Esophagus squamous epithelium (tissue), 4 donors: ENCODE data around the gene NEDD4L.

Experiments used
- POLR2A ChIP-seq, 4 donors: fragments of 450-650 bp; IDR thresholded peaks; one replicate each; pipeline ENCODE4 v1.6.1; 2017; ENCODE audit warnings: antibody characterized with exemption in 4 of 4, mild to moderate bottlenecking in 4 of 4, moderate library complexity in 3 of 4
- TF ChIP-seq, protein P1 (sequence below), 6 experiments: fragments of 450-650 bp in 4 of 6; fragments of 200-600 bp in 2 of 6; sonication (generic) in 2 of 6; IDR thresholded peaks; one replicate each; pipeline ENCODE4 v1.5.1; 2016 to 2019; ENCODE audit warnings: antibody characterized with exemption in 6 of 6, mild to moderate bottlenecking in 4 of 6, moderate library complexity in 4 of 6

GRCh38 chr18:58021504-58021903, 22.5 kb upstream of the NEDD4L start:
- TF ChIP-seq, protein P1, sequence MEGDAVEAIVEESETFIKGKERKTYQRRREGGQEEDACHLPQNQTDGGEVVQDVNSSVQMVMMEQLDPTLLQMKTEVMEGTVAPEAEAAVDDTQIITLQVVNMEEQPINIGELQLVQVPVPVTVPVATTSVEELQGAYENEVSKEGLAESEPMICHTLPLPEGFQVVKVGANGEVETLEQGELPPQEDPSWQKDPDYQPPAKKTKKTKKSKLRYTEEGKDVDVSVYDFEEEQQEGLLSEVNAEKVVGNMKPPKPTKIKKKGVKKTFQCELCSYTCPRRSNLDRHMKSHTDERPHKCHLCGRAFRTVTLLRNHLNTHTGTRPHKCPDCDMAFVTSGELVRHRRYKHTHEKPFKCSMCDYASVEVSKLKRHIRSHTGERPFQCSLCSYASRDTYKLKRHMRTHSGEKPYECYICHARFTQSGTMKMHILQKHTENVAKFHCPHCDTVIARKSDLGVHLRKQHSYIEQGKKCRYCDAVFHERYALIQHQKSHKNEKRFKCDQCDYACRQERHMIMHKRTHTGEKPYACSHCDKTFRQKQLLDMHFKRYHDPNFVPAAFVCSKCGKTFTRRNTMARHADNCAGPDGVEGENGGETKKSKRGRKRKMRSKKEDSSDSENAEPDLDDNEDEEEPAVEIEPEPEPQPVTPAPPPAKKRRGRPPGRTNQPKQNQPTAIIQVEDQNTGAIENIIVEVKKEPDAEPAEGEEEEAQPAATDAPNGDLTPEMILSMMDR (IDR thresholded peaks at IDR 0.05): no peak
- TF ChIP-seq POLR2A (IDR thresholded peaks at IDR 0.05): no peak
